HG03469 (cell line): ENCODE results near the gene ABHD14A.
A peak's percentile ranks its signal among the peaks of the same experiment; 100 is the strongest.
"Not testable (repeated sequence)": the region's sequence is repeated elsewhere in the genome, so short reads cannot be mapped to it uniquely, and the experiment has no call there.

Experiments used
- ATAC-seq: cut with Tn5 transposase; IDR thresholded peaks from one replicate; pipeline ENCODE4 v1.9.1; 2021; ENCODE audit warnings: mild to moderate bottlenecking, moderate library complexity, moderate number of reproducible peaks; ENCODE audit not compliant: unreplicated experiment

ABHD14A gene

DNA sequence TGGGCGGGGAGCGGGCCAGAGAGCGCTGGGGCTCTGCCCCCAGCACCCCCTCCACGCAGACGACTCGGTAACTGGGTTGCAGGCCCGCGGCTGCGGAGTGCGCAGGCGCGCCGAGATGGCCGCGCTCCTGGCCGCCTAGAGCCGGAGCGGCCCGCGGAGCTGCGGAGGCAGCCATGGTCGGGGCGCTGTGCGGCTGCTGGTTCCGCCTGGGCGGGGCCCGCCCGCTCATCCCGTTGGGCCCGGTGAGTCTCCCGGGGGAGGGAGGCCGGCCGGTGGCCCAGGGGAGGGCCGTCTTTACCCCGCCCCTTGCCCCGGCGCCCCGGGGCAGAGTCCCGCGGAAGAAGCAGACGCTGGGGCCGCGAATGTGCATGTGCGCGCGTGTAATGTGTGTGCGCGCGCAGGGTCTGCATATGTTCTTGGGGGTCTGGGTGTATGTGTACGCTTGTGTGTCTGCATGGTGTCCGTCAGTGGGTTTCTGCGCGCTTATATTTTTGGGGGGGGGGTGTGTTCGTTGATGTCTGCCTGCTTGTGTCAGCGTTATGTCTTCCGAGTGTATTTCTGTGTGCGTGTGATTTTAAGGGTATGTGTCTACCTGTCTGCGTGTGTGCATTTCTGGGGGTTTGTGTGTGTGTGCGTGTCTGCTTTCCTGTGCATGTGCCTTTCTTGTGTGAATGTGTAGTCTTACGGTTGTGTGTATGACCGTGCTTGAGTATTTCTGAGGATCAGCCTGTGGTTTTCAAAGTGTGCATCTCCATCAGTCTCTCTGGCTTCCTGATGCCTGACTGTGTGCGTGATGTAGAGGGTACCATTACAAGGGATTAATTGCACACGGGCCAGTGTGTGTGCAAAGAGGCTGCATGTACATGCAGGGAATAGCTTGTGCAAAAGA lies at the start of gene ABHD14A:
Gene ABHD14A, plus strand, starts transcription at position 102 of the 889 bp plus-strand sequence. Its CDS starts 72 bp downstream, at position 174.
- peak; percentile 38 for ATAC-seq

GRCh38 chr3:51927061-51927977 lies 47.5 kb upstream of the ABHD14A start:
- no peak for ATAC-seq

DNA sequence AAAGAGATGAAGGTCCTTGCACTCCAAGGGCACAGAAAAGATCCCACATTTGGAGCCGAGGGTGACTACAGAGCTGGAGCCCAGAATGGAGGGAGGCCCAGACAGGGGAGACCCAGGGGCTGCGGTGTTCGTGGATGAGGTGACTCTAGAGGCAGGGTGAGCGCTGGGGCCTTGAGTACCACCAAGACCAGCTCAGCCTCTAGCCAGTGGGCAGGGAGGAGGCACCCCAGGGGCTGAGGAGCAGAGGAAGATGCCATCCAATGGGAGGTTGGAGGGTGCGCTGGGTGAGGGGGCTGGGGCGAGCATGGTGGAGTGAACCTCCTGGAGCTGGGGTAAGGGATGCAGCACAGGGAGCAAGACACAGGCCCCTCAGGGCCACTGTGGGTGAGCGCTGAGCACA lies 46.4 kb upstream of the ABHD14A start:
- ATAC-seq, result no peak

DNA sequence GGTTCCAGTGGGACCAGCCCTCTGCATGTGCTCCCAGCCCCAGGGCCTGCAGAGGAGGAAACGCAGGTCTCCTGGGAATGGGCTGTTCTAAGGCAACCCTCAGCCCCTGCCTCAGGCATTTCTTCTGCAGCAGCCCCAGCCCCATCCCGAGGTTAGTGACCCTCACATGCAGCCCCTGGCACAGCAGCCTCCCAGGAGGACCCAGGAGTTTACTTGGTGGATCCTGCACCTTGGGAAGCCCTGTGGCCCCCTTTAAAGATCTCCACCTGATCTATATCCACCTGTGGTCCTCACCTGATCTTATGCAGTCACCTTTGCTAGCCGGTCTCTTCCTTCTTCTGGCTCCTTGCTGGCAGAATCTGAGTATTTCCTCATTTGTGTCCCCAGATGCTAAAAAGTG lies 45.9 kb upstream of the ABHD14A start:
- not testable (repeated sequence) for ATAC-seq

GRCh38 chr3:51929420-51930003 lies 45.4 kb upstream of the ABHD14A start:
- ATAC-seq, result no peak

DNA sequence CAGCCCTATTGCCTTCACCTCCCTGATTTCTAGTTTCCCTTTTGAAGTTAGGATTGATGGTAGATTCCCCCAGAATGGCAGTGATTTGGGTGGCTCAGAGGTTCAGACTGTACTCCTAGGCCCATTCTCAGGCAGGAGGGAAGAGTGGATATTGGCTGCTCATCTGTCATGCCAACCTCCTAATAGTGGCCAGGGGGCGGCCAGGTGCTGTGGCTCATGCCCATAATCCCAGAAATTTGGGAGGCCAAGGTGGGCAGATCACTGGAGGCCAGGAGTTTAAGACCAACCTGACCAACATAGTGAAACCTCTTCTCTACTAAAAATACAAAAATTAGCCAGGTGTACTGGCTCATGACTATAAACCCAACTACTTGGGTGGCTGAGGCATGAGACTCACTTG lies 44.4 kb upstream of the ABHD14A start:
- no peak for ATAC-seq

- ATAC-seq, result no peak
Measured at GRCh38 chr3:51931756-51932155, 43.1 kb upstream of the ABHD14A start.

DNA sequence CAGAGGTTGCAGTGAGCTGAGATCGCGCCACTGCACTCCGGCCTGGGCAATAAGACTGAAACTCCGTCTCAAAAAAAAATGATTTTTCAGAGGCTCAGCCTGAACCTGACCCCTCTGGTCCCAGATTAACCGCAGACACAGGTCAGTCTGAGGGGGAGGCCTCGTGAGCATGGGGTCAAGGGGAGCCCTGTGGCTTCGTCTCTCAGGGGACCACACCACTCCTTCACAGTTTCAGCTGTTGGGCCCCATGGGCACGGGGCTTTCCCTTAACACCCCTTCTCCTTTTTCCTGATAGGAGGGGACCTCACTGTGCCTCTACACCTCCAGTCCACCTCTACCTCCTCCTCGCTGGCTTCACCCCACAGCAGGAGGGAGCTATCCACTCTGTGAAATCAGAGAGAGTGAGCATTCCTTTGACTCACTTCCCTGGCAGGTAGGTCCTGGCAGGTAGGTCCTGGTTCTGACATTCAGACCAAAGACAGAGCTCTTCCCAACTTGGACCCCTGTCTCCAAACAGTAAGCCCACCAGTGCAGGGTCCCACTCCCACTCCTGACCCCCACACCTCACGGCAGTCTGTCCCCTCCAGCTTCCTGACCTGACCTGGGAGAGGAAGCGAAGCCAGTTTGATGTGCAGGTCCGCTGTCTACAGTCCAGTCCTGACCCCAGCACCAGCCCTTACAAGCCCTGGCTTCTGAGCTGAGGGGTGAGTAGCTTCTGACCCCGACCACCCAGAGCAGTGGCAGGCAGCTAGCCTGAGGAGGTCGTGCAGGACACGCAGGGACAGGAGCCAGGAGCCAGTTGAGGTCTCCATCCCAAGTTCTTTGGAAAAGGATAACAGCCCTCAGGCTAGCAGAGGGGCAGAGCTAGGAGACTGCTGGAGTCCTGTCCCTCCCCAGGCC lies 42.1 kb upstream of the ABHD14A start:
- no peak for ATAC-seq

DNA sequence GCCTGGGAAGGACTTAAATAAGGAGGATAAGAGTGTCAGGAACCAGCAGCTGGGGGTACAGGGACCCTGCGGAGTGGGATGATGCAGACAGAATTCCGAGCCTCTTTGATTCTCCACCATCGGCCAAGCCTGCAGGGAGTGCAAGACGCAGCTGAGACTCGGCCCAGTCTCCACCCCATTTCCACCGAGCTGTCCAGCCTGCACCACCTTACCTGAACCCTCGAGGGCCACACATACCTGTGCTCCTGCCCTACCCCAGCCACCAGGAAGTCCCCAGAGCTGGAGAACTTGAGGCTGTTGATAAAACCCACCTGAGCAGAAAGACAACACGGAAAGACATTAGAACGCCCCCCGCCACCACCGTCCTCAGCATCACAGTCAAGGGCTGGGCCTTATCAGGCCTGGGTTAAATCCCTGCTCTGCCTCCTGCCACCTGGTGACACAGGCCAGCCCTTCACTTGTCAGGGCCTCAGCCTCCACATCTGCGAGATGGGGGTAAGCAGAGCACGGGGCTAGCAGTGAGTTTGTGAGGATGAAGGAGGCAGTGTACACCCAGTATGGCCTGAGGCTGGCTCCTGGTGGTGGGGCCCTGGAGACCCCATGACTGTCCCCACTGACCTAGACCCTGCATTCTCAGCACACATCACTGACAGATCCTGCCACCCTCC lies 41.3 kb upstream of the ABHD14A start:
- ATAC-seq, result no peak

DNA sequence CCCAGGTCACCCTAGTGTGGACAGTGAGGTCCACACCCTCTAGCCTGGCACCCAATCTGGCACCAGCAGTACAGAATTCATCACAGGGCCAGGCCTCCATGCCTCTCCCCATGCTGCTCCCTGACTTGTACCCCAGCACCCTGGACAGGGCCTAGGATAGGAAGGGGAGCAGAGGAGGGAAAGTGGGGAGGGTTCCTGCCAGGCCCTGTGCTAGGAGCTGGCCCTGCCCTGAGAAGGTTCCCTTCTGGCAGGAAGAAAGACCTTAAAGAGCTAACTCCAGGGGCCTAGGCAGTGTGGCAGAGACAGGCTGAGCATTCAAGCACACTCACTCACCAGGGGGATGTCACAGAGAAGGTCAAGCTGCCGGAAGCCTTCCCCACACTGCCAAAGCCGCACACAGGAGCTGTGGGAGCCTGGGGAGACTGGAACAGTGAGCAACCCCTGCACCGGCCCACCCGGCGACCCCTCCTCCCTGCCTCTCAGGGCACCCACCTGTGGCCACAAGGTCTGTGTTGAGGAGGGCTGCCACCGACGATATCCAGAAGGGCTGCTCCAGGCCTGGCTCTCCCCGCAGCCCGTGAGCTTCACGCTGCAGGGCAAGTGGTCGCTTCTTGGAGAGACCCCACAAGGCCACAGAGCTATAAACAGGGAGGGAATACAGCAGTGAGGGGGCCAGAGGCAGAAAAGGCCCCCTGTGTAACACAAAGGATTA lies 40.6 kb upstream of the ABHD14A start:
- ATAC-seq, result no peak

DNA sequence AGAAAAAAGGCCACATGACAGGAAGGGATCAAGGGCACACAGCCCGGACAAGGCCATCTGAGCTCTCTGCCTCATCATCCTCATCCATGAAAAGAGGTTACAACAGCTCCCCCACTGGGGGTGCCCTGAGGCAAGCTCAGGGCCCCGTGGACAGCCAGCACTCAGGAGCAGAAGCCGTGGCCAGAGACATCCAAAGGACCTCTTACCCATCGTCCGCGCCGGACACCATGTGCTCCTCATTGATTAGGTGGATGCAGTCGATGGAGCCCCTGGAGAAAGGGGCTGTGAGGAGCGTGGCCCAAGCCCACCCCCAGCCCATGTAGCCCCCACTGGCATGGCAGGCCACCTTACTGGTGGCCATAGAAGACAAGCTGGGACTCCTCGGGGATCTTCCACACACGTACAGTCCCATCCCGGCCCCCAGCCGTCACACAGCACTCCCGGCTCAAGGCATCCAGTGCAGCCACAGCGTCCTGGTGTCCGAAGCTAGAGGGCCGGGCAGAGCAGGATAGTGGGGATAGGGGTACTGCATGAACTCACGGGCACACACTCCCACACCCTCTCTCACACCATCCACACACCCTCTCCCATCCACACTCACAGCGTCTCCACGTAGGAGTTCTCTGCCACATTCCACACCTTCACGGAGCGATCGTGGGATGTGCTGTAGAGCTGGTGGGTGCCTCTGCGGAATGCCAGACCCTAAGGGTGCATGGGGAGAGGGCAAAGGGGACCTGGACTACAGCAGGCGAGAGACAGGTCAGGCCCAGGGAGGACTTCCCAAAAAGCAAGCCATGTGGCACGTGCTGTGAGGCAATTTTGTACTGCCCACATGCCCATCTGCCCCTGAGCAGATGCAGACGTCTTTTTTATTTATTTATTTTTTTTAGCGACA lies 39.6 kb upstream of the ABHD14A start:
- ATAC-seq, result no peak

DNA sequence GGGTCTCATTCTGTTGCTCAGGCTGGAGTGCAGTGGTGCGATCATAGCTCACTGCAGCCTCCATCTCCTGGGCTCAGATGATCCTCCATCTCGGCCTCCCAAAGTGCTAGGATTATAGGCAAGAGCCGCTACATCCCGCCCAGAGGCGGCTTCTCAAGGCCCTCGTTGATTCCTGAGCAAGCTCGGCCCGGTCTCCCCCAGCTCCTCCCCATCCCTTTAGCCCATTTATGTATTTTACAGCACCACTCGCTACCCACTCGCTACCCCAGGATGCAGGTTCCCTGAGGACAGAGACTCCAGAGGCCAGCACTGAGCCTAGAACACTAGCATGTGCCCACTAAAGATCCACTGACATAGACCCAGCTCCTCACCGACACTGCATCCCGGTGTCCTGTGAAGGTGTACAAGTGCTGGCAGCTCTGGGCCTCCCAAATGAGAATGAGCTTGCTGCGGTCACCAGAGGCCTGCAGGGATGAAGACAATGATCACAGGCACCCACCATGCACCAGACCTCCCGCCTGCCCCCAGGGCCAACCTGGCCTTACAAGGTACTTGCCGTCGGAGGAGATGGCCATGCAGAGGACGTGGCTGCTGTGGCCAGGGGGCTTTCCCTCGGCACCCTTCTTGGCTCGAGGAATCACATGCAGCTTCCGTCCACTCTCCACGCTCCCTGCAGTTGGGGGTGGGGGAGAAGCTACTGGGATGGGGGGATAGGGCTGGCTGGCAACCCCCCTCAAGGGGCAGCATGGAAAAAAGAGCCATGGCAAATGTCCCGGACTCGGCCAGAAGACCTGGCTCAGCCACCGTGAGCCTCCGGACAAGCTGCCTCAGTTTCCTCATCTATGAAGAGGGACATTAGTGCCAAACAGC lies 38.7 kb upstream of the ABHD14A start:
- ATAC-seq, result no peak

DNA sequence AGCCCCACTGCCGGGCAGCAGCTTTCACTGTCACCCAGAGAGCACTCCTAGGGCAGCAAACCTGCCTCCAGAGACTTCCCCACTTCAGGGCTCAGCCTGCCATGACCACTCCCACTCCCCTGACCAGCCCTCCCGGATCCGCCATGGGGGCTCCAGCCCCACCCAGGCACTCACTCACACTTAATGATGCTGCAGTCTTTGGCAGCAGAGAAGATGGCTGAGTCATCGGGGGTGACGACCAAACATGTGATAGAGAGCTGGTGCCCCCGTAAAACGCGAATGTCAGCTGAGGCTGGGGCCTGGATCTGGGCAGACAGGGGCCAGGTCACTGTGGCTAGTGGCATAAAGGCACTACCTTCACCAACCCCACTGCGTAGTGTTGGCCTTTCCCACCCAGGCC lies 37.9 kb upstream of the ABHD14A start:
- no peak for ATAC-seq

DNA sequence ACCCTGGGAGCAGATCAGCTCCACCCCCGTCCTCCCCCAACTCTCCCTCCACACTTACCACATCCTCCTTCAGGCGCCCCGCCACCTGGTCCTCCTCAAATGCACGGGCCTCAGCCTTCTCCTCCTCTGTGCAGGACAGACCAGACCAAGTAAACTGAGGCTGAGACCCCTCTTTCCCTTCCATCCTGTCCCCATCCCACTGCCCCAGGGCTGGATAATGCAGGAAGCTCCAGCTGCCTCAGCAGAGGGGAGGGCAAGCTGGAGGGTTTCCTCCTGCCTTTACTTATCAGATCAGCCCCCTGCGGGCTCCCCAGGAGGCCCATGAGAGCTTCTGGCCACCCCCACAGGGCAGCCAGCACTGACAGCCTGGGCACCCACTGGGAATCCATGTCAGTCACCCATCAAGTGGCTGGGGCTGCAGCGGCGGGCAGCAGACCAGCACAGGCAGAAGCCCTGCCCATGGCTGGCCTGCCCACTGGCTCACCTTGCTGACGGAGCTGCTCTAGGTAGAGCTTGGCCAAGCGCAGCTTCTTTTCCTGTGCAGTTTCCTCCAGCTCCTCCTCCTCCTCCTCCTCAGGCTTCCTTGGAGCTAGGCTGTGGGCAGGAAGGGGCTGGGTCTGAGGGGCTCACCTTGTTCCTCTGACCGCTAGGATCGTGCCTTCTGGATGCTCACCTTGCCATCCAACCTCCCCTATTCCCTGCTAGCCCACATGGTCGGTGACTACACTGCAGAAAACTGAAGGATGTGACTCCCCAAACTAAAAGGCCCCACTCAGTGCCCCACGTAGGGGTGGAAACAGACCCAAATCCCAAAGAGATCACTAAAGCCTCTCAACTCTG lies 37.0 kb upstream of the ABHD14A start:
- no peak for ATAC-seq

DNA sequence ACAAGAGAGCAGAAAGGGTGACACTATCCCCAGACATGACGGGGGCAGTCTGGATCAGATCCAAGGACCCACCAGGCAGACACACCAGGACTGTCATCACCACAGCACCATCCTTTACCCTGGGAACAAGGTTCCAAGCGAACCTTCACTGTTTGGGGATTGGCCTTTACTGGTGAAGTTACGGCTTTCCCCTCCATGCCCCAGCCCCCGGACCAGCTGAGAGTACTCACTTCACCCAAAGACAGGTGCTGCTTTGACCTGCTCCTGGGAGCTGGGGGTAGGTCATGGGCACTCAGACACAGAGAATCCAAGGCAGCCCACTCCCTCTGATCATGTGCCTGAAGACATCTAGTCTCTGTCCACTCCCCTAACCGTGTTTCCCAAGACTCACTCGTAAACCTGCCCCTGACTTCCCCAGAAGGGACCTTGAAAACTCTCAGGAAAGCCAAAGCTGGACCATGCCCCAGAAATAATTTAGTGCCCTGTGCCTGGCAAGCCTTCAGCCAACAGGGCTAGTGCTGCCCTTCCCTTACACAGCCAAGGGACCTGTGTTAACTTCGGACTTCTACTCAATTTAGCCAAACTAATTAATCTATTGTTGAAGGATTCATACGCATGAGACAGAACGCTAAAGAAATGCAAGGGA lies 36.0 kb upstream of the ABHD14A start:
- ATAC-seq, result no peak
